ENCODE data around the gene ADORA1.

ADORA1 gene

GRCh38 chr1:203175237-203175826 is 47.8 kb downstream of the ADORA1 start, which contains the start of gene MYBPH:
MYBPH (minus strand) TSS chr1:203175826; CDS start chr1:203175755, 71 bp downstream.
- DNase-seq: no peak

- DNase-seq: no peak
Measured at GRCh38 chr1:203175827-203176241, 48.3 kb downstream of the ADORA1 start.

DNA sequence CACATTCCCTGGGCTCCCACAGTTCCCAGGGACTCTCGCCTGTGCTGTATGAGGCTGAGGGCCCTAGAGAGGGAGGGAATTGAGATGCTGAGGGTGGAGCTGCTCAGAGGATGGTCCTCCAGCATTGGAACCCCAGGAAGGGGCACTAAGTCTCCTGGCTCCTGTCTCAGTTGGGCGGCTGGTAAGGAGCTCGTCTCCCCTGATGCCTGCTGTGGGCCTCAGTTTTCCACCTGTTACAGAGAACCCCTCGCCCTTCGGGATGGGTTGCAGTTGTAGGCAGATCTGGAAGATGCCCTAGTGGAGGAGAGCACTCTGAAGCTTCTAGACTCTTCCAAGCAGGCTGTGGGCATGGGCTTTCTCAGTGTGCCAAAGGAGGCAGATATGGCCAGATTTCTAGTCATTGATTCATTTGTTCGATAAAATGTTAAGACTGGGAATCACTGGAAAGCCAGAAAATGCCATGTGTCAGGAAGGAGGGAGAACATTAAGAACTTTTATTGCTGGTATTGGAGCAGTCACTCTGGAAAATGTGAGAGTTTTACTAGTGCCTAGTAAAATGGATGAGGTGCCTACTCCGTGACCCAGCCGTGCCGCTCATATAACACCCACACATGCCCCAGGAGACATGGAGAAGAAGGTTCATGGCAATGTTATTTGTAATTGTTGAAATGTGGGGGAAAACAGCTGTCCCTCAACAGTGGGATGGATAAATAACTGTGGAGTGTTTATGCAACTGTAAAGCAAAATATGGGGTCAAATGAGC is 48.9 kb downstream of the ADORA1 start:
- DNase-seq: no peak

DNA sequence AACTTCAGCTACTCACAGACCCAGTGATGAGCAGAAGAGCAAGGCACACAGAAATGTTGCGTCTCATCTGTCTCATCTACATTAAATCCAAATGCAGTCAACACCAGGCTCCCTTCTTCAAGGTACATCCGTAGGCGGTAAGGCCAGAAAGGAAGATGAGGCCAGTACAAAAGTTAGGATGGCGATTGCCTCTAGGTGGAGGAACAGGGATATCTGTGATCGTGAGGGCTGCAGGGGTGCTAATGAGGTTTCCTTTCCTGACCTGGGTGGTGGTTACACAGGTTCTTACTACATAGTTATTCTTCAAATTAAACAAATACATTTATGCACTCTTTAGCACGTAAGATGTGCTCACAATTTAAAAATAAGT is 49.5 kb downstream of the ADORA1 start:
- DNase-seq: no peak

- DNase-seq: peak; percentile 2 to 45
Measured at GRCh38 chr1:203177470-203178039, 50.0 kb downstream of the ADORA1 start.

DNA sequence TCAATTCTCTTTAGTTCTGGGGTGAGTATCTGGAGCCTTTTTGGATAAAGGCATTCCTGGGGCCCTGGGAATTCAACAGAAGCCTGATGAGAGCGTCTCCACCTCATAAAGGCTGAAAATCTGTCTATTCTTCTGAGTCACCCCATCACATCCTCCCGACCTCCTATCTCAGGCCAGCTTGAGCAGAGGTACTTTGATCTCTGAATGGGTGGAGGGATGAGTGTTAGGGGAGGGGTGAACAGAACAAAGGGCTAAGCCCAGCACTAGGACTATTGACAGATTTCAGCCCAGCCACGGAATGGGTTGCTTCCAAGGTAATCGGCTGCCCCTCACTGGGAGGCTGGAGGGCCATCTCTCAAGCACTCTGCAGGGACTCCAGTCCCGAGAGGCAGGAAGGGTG is 50.6 kb downstream of the ADORA1 start:
- peak in 1 of 2 experiments; percentile 45 for DNase-seq

DNA sequence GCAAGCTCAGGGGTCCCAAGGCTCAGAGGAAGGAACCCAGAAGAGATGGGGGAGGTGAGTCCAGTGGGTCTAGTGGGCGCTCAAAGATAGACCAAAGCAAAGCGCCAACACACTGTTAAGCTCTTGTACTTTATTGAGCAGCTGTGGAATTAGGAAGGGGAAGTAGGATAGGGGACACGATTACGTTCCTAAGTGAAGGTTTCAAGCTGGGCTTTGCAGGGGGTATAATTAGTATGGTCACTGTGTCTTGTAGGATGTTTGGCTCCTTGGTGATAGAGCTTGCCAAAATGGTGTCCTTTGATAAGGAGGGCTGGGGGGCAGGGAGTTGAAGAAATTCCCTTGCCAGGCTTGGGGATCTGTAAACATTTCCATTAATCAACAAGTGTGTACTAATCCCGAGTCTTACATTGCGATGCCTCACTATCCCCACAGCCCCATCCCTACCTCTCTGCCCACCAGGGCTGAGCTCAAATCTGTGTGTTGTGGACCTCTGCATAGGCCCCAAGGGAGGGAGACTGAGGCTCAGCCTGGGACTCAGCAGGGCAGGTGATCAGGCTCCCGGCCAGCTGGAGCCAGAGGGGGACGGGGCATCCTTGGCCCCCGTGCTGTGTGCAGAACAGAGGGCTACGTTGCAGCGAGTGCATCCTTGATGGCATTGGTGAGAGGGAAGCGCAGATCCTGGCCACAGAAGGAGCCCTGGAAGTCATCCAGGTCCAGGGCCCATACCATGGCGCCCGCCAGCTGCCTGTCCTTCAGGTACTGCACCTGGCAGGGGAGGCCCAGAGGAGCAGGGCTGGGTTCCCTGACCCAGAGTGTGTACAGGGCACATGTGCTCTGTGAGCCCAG is 51.5 kb downstream of the ADORA1 start:
- DNase-seq: no peak

GRCh38 chr1:203179667-203180005 is 52.1 kb downstream of the ADORA1 start:
- DNase-seq: no peak

GRCh38 chr1:203180611-203181330 is 53.2 kb downstream of the ADORA1 start:
- peak in 1 of 2 experiments; percentile 20 for DNase-seq

GRCh38 chr1:203181586-203182386 is 54.3 kb downstream of the ADORA1 start:
- no peak for DNase-seq

DNA sequence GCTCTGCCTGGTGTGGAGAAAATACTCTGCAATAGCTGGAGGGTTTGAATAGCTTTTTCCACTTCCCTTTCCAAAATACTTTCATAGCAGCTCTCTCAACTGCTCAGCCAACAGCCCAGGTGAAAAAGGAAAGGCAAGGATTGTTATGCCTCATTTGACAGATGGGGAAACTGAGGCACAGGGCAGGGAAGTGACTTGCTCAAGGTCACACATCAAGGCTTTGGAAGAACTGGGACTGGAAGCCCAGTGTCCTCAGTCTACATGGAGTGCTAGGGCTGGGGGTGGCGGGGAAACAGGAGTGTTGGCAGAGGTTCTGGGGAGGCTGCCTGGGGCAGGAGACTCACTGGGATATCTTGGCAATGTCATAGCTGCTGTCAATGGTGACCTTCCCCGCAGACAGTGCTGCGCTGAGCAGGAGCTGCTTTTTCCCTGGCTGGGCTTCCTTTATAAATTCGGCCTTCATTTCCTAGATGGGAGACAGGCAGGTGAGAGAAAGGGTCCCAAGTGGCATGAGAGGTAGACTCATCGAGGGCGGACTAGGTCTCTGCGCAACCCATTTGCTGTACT is 54.9 kb downstream of the ADORA1 start:
- DNase-seq: no peak

GRCh38 chr1:203183828-203184227 is 56.3 kb downstream of the ADORA1 start:
- no peak for DNase-seq

DNA sequence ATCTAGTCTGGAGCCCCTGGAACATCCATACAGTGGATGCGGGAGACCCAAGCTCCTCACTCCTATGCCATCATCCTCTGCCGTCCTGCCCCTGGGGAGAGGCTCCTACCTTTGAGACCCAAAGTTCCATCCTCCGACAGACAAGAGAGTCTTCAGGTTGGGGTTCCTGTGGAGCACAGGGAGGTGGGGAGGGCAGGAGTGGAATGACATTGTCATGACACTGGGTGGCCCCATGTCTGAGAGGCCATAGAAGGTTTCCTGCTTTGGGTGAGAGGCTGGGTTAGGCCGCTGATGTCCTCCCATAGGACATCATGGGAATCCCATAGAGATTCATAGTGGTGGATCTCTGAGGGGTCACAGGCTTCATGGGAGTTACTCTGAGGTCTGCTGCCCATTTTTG is 56.9 kb downstream of the ADORA1 start:
- DNase-seq: no peak

DNA sequence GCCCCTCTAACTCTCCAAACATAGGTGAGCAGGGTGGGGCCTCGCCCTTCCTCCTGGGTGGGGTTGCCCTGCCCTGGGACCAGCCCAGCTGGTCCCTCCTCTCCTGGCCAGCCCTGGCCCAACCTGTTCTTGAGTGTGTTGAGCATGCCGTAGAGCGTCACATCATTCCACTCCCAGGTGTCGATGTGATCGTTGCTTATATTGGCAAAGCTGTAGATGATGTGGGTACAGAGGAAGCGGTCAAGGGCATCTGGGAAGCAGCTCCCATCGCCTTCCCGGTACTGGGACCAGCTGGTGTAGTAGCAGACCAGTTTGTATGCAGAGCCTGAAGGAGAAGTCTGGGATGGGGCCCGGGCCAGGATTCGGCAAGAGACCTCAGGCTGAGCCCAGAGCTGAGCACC is 57.5 kb downstream of the ADORA1 start:
- no peak for DNase-seq

- no peak for DNase-seq
Measured at GRCh38 chr1:203185585-203185984, 58.1 kb downstream of the ADORA1 start.

GRCh38 chr1:203186091-203186445 is 58.5 kb downstream of the ADORA1 start:
- no peak for DNase-seq

DNA sequence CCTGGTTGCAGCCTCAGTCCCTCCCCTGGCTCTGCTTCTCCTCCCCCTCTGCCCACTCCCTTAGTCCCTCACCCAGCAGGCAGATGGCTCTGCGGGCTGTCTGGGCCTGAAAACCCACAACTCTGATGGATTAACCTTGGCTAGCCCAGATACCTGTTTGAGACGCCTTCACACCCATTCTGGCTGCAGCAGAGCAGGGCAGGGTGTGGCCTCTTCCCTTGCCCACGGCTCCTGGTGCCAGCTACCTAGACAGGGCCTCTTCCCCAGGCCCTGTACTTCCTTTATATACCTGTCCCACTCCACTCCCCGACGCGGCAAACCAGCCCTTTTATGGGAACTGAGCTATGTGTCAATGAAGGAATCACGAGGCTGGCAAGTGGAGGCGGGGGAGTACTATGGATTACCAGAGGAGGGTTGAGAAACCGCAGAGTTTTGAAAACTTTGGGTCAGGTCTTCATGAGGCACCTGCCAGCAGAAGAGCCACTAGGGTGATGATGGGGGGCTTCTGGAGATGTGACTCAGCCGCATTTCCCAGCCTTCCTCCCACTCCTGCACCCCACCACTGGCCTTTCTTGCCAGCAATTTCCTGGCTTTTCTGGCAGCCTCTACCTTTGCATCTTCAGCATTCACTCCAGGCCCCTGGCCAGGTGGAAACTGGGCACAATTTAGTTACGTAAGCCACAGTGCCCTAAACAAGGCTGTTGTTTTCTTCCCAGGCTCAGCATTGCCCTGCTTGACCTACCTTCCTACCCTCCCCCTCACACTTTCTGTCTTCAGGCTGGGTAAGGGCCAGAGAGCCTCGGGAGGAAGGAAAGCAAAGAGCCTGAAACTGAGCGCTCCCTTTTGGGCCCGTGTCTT is 59.1 kb downstream of the ADORA1 start, which contains the start of gene CHI3L1:
CHI3L1 (minus strand) TSS at position 259 of the 858 bp plus-strand sequence; CDS start at position 178, 81 bp downstream.
- no peak for DNase-seq

GRCh38 chr1:203187304-203187685 is 59.8 kb downstream of the ADORA1 start:
- DNase-seq: no peak

GRCh38 chr1:203187689-203188264 is 60.3 kb downstream of the ADORA1 start:
- no peak for DNase-seq

DNA sequence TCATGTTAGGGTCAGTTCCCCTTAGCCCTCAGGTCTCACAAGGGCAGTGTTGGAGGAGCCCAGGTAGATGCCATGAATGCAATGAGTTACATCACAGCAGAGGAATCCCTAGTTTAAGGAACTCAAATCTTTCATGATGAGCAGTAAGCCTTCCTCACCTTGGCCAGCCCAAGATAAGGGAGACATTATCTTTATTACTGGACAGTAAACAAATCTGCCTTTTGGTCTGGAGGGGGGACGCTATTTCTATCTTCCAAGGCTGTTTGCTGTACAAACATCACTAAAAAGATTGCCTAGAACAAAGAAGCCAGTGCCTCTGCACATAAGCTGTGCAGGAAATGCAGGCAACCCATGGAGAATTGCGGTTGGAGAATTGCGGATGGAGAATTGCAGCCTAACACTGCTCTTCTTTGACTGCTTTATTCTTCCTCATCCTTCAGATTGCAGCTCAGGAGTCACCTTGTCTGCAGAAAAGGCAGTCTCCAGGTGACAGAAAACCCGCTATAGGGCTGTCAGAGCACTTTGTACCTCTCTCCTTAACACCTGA is 61.2 kb downstream of the ADORA1 start:
- DNase-seq: no peak

All from NCI-H524 (cell line).